OCI-M1 (cell line): ENCODE measurements around the gene DHCR7.

Source experiments
- DNase-seq: peaks from one replicate; lab custom pipeline; 2025; lab: John Stamatoyannopoulos, UW

DHCR7 gene

GRCh38 chr11:71448257-71449171, at the start of gene DHCR7:
DHCR7 (minus strand) TSS chr11:71448393; CDS start chr11:71444952, 3,441 bp downstream.
- peak; percentile 100 for DNase-seq

- DNase-seq, result no peak
Observed at GRCh38 chr11:71496421-71496820, 48.2 kb upstream of the DHCR7 start.

- no peak for DNase-seq
Observed at GRCh38 chr11:71495286-71496230, 47.4 kb upstream of the DHCR7 start.

GRCh38 chr11:71491940-71492339, 43.7 kb upstream of the DHCR7 start:
- DNase-seq, result no peak

GRCh38 chr11:71491531-71491930, 43.3 kb upstream of the DHCR7 start:
- DNase-seq, result no peak

- no peak for DNase-seq
Observed at GRCh38 chr11:71490731-71491390, 42.7 kb upstream of the DHCR7 start.

GRCh38 chr11:71490044-71490730, 42.0 kb upstream of the DHCR7 start:
- no peak for DNase-seq

GRCh38 chr11:71489311-71490043, 41.3 kb upstream of the DHCR7 start:
- no peak for DNase-seq

- no peak for DNase-seq
Observed at GRCh38 chr11:71488681-71489270, 40.6 kb upstream of the DHCR7 start.

GRCh38 chr11:71486320-71486719, 38.1 kb upstream of the DHCR7 start:
- DNase-seq, result no peak

GRCh38 chr11:71485466-71485865, 37.3 kb upstream of the DHCR7 start:
- DNase-seq, result no peak

GRCh38 chr11:71485063-71485399, 36.8 kb upstream of the DHCR7 start:
- no peak for DNase-seq

GRCh38 chr11:71484248-71485062, 36.3 kb upstream of the DHCR7 start:
- no peak for DNase-seq

GRCh38 chr11:71483692-71484091, 35.5 kb upstream of the DHCR7 start:
- no peak for DNase-seq

- no peak for DNase-seq
Observed at GRCh38 chr11:71482746-71483364, 34.7 kb upstream of the DHCR7 start.

GRCh38 chr11:71482216-71482615, 34.0 kb upstream of the DHCR7 start:
- DNase-seq, result no peak

GRCh38 chr11:71481101-71481960, 33.1 kb upstream of the DHCR7 start:
- no peak for DNase-seq

- DNase-seq, result no peak
Observed at GRCh38 chr11:71478528-71478840, 30.3 kb upstream of the DHCR7 start.
